Inflammatory macrophage treated with lipopolysaccharide for 1 hour (primary cell): ENCODE measurements around the gene PELI3.
"Not testable (repeated sequence)": the region's sequence is repeated elsewhere in the genome, so short reads cannot be mapped to it uniquely, and the experiment has no call there.

Experiments
- DNase-seq, 2 donors: peaks; one replicate each; pipeline ENCODE4 v3.0.0-alpha.2; 2020 to 2022

PELI3 gene

DNA sequence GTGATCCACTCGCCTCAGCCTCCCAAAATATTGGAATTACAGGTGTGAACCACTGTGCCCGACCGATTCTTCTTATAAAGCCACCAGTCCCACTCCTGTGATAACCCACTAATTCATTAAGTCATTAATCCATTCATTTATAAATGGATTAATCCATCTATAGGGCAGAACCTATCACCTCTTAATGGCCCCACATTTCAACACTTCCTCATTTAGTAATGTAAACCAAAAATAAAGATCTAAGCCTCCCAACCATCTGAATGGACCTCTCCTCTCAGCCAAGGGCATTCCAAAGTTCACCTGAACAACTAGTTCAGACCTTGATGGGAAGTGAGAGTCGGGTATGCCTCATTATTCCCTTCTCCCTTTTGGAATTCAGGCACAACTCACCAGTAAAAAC is 18.2 kb upstream of the PELI3 start:
- DNase-seq = no peak

DNA sequence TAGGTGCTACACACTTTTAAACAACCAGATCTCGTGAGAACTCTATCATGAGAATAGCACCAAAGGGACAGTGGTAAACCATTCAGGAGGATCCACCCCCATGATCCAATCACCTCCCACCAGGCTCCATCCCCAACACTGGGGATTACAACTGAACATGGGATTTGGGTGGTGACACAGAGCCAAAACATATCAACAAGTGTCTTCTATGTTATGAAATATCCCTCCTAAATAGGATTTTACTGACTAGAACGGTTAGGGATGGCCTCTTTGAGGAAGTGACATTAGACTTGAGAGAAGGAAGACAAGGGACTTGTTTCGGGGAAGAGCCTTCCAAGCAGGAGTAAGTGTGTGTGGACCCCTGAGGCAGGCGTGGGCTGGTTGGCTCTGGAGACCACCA is 16.1 kb upstream of the PELI3 start:
- peak; percentile 41 to 65 for DNase-seq

DNA sequence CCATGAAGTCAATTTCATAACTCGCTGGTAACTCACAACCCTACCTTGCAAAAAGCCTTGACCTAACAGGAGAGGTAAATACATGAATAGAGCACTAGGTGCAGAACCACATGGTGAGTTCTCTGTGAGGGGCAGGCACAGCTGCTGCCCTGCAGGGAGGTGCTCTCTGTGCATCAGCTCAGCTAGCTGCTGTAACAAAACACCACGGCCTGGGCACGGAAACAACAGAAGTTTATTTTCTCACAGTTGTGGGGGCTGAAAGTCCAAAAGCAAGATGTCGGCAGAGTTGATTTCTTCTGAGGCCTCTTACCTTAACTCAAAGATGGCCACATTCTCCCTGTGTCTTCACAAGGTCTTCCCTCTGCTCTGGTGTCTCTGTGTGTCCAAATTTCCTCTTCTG is 15.0 kb upstream of the PELI3 start:
- DNase-seq = no peak

DNA sequence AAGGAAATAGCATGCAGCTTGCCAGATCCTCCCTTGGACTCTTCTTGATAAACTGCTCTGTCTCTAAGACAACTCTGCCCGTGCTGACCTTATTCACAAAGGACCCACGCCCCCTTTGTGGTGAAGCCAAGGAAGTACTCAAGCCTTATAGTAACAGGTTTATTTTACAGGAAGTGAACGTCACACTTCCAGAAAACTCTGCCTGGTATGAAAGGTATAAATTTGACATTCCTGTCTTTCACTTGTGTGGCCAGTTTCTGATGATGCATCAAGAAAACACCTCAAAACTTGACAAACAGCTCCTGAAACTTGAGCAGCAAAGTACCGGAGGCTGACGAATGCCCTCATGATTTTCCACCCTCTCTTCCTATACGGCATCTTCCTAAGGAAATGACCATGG is 12.5 kb upstream of the PELI3 start:
- no peak for DNase-seq

DNA sequence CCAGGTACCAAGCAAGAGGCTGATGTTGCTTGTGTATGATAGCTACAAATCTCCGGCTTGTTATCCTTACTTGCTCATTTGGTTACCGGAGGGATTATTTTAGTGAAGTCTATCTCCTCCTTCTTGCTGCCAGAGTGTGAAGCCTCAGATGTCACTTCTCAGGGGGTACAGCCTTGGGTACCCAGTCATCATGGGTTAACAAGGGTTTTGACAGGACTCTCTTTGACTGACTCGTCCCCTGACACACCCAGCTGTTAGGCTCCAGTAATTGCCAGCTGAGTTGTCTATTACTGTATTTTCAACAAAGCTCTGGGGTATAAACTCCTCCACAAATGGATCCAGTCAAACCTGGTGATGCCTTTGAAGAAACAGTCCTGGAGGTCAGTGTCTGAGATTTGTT is 11.9 kb upstream of the PELI3 start:
- no peak for DNase-seq

DNA sequence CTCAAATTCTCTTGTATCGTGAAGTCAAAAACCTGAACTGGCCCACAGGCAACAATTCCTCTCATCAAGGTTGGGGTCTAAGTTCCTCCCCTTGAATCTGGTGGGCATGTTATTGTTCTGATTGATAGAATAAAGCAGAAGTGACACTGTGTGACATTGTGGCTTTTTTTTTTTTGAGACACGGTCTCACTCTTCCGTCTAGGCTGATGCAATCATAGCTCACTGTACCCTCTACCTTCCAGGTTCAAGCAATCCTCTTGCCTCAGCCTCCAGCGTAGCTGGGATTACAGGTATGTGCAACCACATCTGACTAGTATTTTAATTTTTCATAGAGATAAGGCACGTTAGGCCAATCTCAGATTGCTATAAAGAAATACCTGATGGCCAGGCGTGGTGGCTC is 8.9 kb upstream of the PELI3 start:
- no peak for DNase-seq

DNA sequence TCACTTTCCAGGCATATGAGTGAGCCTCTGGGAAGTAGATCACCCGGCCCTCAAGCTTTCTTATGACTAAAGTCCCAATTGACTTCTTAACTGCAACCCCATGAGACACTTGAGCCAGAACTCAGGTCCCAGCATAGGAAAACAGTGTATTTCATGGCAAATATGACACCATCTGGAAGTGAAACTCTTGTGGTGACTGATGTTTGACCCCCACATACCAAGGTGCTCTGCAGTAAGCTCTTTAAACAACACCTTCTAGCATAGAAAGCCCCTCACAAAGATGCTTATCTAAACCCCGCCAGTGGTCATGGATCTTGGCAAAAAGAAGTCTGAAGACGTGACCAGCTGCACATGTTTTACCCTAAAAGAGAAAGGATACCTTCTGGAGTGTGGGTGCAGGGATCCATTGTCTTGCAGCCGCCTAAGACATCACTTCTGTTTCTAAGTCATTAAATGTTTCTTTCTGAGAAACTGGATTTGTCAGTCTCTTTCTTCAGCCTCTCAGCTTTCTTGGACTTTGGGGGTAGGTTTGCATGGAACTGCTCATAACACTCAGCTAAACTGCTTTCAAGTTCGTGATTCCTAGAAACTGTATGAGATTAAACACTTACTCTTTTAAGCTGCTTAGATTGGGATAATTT is 7.4 kb upstream of the PELI3 start:
- peak; percentile 27 to 33 for DNase-seq

DNA sequence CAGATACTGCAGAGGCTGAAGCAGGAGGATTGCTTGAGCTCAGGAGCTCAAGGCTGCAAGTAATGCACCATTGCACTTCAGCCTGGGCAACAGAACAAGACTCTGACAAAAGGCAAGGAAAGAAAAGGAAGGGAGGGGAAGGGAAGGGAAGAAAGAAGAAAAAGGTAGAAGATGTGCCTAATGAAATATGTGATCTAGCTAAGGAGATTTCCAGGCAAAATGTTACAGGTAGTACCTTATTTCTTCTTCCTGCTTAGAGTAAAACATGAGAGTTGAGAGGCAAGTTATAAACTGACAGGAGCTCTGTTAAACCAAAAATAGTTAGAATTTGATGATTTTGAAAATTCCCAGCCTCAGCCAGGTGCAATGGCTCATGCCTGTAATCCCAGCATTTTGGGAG is 4.7 kb upstream of the PELI3 start:
- DNase-seq = no peak

DNA sequence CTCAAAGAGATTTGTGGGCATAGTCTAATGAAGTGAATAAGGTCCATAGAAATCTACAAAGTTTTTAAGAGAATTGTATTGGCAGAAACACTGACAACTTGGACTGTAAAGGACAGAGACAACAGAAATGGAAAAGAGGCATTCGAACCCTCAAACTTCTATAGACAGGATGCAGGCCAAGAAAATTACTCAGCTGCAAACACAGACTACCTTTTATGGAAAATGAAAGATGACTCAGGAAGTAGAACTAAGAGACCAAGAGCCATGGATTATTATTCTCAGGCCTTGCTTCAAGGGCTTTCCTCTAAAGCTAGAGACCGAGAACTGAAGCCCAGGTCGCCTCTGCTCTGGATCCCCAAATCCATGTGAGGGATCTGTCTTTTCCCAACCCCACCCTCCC is 3.8 kb upstream of the PELI3 start:
- DNase-seq = no peak

DNA sequence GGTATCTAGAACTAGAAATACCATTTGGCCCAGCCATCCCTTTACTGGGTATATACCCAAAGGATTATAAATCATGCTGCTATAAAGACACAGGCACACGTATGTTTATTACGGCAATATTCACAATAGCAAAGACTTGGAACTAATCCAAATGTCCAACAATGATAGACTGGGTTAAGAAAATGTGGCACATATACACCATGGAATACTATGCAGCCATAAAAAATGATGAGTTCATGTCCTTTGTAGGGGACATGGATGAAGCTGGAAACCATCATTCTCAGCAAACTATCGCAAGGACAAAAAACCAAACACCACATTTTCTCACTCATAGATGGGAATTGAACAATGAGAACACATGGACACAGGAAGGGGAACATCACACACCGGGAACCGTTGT is 2.6 kb upstream of the PELI3 start:
- DNase-seq = not testable (repeated sequence)

DNA sequence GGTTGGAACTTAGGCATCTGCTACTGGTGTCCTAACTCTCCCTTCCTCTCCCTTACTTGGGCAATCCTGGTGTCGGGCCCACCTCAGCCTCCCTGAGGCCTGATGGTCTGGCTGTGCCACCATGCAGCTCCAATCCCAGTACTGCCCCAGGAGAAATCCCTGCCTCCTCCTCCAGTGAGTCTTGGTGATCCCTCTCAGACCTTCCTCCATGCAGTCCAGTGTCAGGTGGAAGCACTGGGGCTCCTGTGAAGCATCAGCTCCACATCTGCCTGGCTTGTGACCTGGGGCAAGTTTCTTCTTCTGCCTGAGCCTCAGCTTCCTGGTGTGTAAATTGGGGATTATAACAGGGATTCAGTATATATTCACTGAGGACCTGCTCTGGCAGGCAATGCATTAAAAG is 1.8 kb upstream of the PELI3 start:
- no peak for DNase-seq

DNA sequence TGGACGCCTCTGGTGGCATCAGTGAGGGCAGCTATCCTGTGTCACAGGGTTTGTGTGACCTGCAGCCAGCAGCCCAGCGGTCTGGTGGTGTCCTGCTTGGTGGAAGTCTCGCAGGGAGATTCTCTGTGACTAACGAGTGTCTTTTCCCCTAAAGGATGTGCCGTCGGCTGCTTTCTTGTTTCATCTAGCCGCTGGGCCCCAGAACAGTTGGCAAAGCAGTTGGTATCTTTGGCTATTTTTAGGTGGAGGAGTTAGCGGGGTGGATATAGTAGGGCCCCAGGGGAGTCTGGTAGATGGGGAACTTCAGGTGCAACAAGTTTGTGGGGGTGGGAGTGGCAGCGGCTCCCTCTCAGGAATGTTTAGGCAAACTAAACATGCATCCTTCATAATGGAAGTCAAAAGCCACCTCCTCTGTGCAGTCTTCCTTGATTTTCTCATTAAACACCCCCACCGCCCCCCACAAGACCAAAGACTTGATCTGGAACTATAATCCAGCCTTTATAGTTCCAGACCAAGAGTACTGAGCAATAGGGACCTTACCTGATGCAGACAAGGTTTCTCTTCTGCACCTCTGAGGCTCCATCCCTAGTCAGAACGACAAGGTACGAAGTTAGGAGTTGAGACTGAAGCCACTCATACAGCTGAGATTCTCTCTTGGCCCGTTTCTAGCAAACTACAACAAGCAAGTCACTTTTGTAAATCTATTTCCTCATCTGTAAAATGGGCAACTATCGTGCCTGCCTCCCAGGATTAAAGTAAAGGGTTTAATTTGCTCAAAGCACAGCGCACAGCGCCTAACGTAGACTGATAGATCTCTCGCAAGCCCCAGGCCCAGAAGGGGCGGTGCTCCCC is 1.1 kb upstream of the PELI3 start:
- DNase-seq = no peak

DNA sequence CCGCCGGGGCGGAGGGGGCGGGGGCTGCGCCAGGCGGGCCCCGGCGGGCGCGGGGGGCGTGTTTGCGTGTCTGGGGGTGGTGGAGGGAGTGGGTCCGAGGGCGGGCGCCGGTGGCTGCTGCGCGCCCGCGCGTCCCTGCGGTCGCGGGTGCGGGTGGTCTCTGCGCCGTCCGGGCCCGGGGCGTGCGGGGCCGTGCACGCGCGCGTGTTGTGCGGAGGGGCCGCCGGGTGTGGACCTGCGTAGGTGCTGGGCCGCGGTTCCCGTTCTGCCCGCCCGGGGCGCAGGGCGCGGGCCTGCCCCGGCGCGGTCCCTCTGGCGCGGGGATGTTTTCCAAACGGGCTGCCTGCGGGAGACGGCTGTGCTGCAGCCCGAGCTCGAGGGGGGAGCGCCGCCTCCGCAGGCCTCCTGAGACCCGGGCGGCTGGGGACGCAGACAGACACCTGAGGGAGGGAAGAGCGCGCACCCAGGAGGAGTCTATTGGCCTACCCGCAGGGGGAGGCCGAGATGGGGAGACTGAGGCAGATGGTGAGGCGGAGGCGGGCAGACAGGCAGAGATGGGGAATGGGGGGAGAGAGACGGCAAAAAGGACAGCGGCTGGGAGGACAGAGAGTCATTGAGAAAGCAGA is 442 bp downstream of the PELI3 start:
- DNase-seq = no peak

DNA sequence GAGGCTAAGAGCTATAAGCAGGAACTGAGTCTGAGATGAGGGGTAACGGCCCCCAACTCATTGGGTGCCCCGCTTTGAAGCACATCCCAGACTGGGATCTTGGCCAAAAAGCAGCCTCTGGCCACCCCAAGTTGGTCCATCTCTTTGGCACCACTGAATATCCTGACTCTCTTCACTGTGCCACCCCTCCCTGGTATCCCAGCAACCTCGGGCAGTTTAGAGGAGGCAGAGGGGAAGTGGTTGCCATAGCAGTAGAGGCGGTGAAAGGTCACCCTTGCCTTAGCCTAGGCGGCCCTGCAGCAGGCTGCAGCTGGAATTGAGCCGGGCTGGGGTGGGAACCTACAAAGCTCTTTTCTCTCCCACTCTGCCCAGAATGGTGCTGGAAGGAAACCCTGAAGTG is 1.1 kb downstream of the PELI3 start:
- peak; percentile 80 for DNase-seq

DNA sequence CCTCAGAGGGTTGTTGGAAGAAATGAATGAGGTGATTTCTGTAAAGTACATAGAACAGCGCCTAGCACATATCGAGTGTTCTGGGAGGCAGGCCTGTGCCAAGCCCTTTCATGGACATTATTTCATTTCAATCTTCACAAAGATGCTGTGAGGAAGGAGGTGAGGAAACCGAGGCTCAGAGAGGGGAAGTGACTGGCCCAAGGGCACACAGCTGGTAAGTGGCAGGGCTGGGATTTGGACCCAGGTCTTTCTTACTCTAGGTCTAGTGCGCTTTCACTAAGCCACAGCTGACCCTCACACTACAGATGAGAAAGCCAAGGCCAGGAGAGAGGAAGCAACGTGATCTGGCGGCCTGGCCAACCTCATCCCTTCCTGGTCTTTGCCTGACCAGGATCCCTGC is 2.0 kb downstream of the PELI3 start:
- DNase-seq = no peak

DNA sequence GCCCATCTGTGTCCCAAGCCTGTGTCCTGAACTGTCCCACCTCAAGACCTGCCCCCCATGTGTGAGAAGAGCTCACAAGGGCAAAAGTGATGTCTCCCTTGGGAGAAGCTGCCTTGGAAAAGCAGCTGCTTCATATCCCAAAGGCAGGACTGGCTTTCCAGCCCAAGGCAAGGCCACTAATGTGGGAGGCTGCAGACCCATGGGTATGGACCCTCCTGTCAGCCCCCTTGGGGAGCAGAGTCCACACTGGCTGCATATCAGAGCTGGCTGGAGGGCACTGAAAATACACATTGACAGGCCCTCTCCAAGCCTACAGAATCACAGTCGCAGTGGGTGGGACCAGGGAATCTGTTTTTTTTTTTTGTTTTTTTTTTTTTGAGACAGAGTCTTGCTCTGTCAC is 2.7 kb downstream of the PELI3 start:
- DNase-seq = no peak

DNA sequence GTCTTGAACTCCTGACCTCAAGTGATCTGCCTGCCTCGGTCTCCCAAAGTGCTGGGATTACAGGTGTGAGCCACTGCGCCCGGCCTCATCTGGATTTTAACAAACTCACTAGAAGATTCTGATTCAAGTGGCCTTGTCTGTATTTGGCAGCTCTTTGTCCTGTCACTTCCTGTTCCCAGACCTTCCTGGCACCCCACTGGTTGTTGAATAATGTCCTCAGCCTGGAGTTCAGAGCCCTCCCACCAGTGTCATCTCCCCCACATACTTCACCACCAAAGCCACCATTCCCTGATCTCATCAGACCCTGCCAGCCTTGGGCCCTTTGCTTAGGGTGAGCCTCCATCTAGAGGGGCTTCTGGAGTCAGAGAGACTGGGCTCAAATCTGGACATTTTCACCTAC is 3.3 kb downstream of the PELI3 start:
- DNase-seq = no peak

DNA sequence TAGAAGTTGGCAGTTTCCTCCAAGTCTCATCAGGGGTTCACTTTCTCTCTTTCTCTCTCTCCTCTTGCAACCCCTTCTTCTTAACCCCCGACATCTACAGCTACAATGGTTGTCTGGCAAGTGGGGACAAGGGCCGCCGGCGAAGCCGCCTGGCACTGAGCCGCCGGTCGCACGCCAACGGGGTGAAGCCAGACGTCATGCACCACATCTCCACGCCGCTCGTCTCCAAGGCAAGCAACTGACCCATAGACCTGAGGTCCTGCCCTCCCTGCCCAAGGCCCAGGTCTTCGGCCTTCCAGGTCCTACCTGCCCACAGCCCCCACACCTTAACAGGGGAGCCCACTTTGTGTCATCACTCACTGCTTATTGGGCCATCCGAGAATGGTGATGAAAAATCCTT is 4.4 kb downstream of the PELI3 start:
- no peak for DNase-seq

DNA sequence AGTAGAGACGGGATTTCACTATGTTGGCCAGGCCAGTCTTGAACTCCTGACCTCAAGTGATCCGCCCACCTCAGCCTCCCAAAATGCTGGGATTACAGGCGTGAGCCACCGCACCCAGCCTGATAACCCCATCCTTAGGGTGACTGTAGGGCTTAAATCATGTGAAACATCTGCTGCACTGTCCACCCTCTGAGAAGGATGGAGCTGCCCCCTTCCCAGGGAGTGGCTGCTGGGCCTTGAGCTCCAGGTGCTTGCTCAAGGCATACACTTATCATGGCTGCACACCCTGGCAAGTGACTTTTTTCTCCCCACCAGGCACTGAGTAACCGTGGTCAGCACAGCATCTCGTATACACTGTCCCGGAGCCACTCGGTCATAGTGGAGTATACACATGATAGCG is 5.3 kb downstream of the PELI3 start:
- DNase-seq = no peak

DNA sequence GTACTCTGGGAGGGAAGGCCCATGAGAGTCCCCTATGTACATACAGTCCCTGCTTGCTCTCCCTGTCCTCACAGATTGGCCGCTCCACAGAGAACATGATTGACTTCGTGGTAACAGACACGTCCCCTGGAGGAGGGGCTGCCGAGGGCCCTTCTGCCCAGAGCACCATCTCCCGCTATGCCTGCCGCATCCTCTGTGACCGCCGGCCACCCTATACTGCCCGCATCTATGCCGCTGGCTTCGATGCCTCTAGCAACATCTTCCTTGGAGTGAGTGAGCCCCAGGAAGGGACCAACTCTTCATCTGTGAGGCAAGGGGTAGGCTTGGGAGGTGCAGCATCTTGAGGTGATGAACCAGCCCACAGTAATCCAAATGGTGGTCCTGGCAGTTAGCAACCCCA is 6.5 kb downstream of the PELI3 start:
- no peak for DNase-seq

DNA sequence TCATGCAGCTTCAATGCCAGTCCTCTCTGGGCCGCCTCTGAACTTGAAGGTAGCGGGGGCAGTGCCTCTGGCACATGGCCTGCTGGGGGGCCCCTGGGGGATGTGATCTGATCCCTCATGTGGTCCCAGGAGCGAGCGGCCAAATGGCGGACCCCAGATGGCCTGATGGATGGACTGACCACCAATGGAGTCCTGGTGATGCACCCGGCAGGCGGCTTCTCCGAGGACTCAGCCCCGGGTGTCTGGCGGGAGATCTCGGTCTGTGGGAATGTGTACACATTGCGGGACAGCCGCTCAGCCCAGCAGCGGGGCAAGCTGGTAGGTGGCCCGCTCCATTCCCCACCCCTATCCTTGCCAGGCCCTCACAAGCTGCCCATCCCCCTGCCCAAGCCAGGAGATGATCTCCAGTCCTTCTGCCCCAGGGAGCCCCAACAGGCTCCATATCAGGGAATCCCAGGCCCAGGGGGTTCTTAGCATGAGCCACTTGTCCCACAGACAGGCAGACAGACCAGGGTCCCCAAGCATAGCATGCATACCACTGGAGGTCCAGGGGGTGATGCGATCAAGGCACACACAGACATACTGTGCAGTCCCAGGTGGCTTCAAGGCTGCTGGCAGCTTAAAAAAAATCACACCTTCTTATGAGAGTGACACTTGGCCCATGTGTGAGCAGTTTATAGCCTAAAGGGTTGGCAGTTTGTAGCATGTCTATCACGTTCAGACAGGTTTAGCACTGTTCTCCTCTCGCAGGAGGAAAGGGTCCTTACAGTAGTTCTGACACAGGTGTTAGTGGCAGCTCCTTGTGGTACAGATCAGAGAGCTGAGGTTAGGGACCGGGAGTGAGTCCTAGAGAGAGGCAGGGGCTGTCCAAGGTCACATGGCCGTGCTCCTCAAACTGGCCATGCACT is 7.2 kb downstream of the PELI3 start:
- no peak for DNase-seq

DNA sequence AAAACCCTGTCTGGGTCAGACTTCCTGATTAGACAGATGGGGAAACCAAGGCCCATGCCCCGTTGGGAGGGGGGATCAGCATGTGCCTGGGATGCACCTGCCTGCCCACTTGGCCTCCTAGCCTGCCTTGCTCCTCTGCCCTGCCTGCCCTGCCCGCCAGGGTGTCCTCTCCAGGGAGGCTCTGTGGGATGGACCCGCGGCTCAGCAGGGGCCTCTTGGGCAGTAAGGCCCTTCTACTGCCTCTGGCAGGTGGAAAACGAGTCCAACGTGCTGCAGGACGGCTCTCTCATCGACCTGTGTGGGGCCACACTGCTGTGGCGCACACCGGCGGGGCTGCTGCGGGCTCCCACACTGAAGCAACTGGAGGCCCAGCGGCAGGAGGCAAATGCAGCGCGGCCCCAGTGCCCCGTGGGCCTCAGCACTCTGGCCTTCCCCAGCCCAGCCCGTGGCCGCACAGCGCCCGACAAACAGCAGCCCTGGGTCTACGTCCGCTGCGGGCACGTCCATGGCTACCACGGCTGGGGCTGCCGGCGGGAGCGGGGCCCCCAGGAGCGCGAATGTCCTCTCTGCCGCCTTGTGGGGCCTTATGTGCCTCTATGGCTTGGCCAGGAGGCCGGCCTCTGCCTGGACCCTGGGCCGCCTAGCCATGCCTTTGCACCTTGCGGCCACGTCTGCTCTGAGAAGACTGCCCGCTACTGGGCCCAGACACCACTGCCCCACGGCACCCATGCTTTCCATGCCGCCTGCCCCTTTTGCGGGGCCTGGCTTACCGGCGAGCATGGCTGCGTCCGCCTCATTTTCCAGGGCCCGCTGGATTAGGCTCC is 8.9 kb downstream of the PELI3 start:
- DNase-seq = no peak
